ENCODE data around the gene PPARG. TPM values are rescaled to one million over a fixed set of nuclear protein-coding genes. Genes with fewer than 3 reads are reported as not detected.
"Not testable (repeated sequence)": the region's sequence is repeated elsewhere in the genome, so short reads cannot be mapped to it uniquely, and the experiment has no call there.

Gene PPARG
- total RNA-seq, result 10 to 100 TPM; 40.1 to 57.2 TPM
- long read RNA-seq, transcript PPARG-202 (8 exons, 1,870 nt), result major isoform, 5 of 18 reads
- long read RNA-seq, partial matches to known transcripts, result 3 of 18 reads
- long read RNA-seq, other reads (novel, unspliced or antisense), result 3 of 18 reads

DNA sequence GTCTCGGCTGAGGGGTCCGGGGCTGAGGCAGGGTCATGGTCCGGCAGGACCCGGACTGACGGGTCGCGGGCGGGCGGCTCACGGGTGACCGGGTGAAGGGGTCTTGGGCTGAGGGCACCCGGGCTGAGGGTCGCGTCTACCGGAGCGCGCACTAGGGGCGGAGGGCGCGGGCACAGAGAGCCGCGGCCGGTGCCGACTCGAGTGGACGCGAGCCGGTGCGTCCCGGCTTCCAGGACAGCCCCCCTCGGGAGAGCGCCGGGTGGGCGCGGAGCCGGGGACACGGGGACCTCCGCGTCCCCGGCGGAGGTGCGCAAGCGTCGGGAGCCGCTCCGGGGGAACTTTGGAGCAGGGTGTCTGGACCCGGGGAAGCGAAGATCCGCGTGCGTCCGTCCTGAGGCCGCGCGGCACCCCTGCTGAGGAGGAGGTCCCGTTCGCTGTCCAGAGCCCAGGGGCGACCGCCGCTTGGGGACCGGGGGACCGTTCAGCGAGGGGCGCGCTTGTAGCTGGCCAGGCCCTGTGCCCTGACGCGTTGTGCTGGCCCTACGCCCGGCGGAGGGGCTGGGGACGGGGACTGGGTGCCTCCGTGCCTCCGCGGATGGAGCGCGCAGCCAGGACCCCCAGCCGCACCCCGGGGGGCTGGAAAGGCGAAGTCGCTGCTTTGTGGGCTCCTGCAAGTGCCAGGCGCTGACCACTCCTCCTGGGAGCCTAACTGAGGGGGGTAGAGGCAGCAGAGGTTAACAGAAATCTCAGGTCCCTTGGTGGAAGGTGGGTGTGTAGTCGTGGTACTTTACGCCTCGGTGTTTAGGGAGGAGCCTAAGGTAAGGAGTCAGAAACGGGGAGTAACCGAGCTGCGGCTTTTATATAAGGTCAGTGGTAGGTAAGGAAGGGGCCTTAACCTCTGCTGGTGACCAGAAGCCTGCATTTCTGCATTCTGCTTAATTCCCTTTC lies at the start of gene PPARG:
Gene PPARG (plus strand): TSS at position 889 of the 948 bp plus-strand sequence. CDS start 90,642 bp downstream, outside the sequence.
- peak; percentile 64 to 68 for ATAC-seq
- DNase-seq, result peak; percentile 41
- intact Hi-C loops (cut with DNase I), result loop anchor here in 1 of 2 donors (10.0 kb wide), 1 partner anchor 186 kb away; no protein-coding TSS in a partner anchor

DNA sequence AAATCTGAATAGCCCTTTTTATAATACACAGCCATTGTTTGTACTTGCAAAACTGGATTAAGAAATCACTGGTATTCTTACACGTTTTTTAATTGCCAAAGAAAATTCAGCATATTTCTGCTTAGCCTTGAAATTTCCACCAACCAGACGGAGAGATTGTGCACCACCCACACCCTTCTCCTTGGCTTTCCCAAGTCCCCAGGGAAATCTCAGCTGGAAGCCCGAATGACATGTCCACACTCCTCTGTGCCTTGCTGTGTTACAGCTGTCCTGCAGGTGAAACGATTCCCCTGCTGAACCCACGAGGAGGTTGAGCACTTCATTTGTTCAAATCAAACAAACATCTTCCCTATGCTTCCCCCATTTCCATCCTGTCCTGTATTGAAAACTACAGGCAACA lies 49.6 kb upstream of the PPARG start:
- intact Hi-C loops (cut with DNase I), result no loop called here
- DNase-seq, result peak; percentile 42
- peak; percentile 60 to 90 for ATAC-seq

DNA sequence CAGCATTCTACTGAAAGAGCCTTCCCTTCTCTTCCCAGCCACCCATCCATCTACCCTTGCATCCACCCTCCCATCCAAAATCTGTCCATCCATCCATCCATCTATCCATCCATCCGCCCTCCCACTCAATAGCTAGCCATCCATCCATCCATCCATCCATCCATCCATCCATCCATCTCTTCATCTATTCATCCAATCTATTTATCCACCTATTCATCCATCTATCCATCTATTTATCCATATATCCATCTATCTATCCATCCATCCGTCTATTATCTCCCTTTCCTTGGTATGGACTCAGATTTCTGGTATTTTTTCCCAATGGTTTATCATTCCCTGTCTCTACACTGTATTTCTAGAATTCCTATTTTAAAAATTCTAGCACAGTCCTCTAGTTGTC lies 46.1 kb upstream of the PPARG start:
- no peak for DNase-seq
- intact Hi-C loops (cut with DNase I), result no loop called here

DNA sequence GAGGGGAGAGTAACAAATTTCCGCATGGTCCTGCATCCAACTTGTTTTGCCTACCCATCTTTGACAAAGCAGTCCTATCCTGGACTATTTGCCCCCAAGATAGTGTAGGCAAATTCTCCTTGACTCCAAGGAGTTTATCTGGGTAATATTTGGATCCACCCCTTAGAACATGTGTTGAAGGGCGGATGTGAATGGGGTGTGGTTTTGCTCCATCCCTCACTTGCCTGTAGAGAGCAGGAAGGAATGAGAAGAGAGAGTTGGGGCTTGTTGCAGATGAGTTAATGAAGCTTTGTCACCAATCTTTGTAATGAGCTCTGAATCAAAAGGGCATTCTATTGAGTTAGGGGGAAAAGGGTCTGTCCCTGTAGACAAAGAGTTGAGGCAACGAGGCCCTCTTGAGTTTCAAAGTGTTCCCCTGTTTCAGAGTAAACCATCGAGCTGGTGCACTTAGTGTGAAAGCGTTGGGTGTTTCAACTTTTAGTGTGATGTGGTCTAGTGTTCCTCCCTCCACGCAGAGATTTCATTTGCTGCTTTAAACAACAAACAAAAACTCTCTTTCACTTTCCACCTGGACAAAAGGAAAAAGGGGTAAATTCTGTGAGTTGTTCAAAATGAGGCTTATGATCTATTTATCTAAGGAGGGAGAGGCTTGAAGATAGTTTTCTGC lies 42.2 kb upstream of the PPARG start:
- DNase-seq (no peak), ATAC-seq (no peak)
- intact Hi-C loops (cut with DNase I), result no loop called here

More for the DNA sequence above, 46.1 kb upstream of the PPARG start:
- ATAC-seq, result no peak

DNA sequence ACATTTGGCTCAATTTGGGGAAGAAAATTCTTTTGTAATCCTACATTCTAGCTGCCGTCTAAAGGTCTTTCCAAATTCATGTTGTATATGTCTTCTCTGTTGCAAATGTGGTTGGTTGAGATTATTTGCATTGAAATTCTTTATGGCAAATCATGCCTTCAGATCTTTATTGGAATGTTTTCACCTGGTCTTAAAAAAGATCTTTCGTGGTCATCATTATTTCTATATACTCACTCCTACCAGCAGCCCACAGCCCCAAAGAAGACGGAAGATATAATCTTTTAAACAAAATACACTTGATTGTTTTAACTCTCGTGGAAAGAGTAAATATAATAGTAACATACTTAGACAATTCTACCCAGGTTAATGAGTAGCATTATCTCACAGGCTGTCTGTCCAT lies 41.5 kb upstream of the PPARG start:
- ATAC-seq (no peak), DNase-seq (no peak)
- intact Hi-C loops (cut with DNase I), result no loop called here

DNA sequence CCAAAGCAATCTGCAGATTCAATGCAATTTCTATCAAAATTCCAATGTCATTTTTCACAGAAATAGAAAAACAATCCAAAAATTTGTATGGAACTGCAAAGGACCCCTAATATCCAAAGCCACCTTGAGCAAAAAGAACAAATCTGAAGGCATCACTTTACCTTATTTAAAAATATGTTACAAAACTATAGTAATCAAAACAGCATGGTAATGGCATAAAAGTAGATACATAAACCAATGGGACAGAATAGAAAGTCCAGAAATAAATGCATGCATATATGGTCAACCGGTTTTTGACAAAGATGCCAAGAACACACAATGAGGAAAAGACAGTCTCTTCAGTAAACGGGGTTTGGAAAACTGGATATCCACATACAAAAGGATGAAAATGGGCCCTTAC lies 39.4 kb upstream of the PPARG start:
- intact Hi-C loops (cut with DNase I), result no loop called here
- no peak for ATAC-seq
- DNase-seq, result no peak

DNA sequence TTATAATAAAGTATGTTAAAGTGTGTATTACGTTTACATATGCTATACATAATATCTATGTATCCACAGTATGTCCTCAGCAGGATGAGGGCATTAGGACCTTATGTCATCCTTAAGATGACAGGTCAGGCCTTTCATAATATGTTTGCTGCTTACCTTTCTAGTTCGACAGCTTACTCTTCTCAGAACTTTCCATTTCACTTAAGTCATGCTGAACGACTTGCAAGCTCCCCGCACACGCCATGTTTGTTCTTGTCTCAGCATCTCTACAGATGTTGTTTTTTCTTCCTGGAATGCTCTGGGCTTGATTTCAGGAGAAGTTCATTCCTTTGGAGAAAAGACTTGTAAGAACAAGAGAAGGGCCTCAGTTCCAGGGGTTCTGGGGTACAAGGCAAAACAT lies 36.0 kb upstream of the PPARG start:
- intact Hi-C loops (cut with DNase I), result no loop called here
- DNase-seq (no peak), ATAC-seq (no peak)

DNA sequence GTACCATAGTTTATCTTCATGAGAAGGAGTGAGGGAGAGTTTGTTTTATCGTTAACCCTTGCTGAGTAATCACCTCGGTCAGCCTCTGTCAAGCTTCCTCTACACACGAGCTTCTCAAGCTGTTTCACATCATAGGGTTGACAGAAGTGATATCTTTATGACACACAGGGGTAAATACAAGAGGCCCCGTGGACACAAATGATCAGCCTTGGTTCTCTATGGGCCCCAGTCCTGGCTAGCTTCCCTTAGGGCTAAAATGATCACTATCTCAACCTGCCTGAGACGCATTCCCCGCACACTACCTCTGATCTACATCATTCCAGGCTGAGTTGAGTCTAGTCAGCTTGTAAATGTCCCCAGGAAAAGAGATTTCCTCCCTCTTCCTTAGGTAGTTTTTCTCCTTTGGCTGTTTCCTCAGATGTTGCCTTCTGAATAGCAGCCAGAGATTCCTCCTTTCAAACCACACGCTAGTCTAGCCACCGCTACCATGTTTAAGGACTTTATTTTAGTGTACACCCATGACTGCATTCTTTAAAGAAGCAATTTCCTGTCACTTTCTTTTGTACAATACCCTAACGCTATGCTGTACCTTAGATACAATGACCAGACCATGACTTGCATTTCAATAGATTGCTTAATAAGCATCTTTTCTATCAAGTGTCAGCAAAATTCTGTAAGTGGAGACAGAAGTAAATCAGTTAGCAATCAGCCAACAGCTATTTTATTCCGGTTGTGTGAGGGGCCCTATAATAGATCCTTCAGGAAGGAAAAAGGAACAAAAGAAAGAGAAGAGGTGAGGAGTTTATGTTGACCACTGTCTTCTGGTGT lies 35.1 kb upstream of the PPARG start:
- DNase-seq, result no peak
- intact Hi-C loops (cut with DNase I), result no loop called here
- ATAC-seq, result no peak

DNA sequence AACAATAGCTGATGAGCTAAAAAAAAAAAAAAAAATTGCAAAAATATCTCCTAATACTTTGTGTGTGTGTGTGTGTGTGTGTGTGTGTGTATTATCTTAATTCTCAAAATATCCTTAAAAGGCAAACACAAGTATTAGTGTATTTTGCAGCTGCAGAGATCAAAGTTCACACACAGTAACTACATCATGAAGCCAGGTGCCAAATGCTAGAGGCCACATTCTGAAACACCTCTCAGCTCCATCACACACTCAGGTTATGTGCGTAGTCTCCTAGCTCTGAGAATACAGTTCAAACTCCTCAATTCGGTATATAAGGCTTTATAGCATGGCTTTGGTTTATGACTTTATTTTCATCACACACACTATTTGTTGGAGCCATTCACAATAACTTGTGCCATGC lies 33.5 kb upstream of the PPARG start:
- intact Hi-C loops (cut with DNase I), result no loop called here
- no peak for DNase-seq
- ATAC-seq, result no peak

DNA sequence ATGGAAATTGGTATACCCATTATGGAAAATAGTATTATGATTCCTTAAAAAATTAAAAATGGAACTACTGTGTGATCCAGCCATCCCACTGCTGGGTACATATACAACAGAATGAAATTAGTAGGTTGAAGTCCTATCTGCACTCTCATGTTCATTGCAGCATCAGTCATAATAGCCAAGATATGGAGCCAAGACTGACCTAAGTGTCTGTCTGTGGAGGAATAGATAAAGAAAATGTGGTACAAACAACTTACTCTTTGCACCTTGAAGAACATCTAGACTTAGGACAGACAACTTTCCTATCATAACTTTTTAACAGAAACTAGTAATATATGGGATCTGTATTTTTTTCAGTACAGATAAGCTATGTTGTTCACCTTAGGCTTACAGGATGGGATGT lies 30.0 kb upstream of the PPARG start:
- no peak for DNase-seq
- no peak for ATAC-seq
- intact Hi-C loops (cut with DNase I), result no loop called here

DNA sequence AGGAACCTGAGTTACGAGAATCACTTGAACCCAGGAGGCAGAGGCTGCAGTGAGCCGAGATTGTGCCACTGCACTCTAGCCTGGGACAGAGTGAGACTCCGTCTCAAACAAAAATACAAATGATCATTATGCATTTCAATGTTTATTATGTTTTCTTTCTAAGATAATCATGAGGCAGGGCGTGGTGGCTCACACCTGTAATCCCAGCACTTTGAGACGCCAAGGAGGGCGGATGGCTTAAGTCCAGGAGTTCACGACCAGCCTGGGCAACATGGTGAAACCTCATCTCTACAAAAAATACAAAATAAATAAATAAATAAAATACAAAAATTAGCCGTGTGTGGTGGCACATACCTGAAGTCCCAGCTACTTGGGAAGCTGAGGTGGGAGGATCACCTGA lies 26.7 kb upstream of the PPARG start:
- intact Hi-C loops (cut with DNase I), result not testable (repeated sequence)

DNA sequence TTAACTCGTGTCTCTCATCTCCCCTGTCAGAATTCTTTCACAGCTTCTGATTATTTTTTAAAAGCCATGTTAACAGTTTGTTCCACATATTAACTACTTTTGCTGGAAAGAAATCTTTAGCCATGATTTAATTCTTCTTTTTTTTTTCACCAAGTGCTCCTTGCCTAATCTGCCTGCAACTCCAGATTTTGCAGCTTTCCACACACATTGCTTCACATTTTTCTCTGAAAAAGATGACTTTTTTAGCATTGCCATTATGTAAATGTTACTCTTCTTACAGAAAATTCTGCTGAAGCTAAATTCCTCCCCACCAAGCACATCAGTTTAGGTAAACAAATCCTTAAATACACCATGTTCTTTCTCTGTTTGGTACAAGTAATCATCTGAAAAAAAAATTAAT lies 23.4 kb upstream of the PPARG start:
- intact Hi-C loops (cut with DNase I), result no loop called here

More for the DNA sequence above, 26.7 kb upstream of the PPARG start:
- not testable (repeated sequence) for DNase-seq, ATAC-seq

DNA sequence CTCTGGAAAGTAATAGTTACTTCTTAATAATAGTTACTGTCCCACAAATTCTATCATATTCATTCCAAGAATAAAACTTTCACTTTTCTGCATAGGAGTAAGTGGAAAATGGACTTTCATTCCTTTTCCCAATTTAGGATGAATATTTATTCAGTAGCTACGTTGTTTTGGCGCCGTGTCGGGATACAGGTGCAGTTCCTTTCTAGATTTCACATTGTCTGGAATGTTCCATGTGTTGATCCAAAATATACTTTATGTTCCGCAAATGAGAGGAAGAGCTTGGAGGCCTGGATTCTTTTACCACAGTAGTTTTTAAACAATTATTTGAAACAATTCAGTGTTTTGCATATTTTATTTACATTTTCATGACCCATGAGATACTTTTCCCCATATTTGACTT lies 22.8 kb upstream of the PPARG start:
- ATAC-seq, result no peak
- intact Hi-C loops (cut with DNase I), result no loop called here
- peak; percentile 32 for DNase-seq

More for the DNA sequence above, 23.4 kb upstream of the PPARG start:
- DNase-seq, result no peak
- peak in 1 of 2 donors; percentile 38 for ATAC-seq

DNA sequence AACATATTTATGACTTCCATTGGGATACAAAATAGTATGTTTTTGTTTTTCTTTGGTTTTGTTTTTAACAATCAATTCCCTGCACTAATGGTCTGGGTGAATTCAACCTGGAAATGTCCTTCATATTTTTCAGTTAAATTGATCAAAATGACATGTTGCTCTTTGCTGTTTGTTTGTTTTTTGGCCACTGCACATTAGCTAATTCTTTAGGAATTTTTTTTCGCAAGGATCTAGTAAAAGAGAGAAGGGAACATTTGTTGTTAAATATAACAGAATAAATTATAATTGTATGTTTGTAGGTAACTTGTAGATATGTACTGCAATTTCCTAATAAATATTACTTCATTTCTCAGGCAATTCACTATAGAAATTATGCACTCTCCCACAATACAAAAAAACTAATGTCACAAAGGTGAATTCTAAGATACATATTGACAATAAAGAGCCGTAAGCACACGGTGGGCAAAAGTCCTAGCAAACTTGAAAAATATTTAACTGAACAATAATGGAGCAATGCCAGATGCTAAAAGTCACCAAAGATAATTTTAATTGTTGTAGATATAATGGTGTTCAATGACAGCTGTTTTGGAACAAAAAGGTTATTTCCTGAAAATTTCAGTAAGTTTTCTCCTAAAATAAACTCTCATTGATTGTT lies 21.4 kb upstream of the PPARG start:
- no peak for DNase-seq
- ATAC-seq, result no peak
- intact Hi-C loops (cut with DNase I), result no loop called here

DNA sequence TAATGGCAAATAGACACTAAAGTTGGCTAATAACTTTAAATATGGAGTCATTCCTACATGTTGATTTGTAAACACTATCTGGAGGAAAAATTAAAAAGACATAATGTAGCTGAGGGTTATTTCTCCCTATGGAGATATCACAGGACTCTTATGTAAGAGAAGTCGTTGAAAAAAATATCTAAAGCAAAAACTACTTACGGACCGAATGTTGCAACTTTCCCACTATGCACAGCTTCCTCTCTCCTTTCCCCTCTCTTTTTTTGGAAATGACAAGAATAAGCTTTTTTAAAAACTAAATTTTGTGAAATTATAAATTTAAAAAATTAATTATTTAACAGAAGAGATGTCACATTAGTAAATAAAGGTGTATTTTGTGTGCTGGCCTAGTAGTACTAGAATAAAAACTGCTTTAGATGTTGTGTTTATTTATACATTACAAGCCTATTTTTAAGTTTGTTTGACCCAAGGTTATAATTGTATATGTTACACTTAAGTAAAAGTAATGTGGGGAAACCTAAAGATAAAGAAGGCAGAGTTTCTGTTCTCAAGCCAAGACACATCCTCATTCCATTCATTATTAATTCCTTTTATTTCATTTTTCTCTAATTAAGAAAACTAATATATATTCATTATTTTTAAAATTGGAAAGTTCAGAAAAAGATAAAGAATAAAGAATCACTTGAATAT lies 20.7 kb upstream of the PPARG start:
- DNase-seq (no peak), ATAC-seq (peak in 1 of 2 donors; percentile 34)
- intact Hi-C loops (cut with DNase I), result no loop called here

DNA sequence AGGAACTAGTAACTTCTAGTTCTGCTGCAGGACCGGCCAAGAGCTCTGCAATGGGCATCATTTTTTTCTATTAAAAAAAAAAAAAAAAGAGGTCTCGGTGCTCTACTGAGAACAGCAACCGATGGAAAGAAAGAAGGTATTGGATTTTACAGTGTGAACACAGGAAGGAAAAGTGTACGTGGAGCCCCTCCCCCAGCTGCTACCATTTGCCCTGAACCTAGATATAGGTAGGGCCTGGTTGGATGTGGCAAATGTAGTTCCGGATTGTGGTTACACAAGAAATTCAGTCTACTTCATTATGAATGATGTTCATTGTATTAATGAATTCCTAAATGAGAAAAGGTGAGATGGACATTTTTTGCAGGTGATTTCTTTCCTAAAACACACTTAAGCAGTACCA lies 17.9 kb upstream of the PPARG start:
- ATAC-seq, result no peak
- intact Hi-C loops (cut with DNase I), result no loop called here
- no peak for DNase-seq

DNA sequence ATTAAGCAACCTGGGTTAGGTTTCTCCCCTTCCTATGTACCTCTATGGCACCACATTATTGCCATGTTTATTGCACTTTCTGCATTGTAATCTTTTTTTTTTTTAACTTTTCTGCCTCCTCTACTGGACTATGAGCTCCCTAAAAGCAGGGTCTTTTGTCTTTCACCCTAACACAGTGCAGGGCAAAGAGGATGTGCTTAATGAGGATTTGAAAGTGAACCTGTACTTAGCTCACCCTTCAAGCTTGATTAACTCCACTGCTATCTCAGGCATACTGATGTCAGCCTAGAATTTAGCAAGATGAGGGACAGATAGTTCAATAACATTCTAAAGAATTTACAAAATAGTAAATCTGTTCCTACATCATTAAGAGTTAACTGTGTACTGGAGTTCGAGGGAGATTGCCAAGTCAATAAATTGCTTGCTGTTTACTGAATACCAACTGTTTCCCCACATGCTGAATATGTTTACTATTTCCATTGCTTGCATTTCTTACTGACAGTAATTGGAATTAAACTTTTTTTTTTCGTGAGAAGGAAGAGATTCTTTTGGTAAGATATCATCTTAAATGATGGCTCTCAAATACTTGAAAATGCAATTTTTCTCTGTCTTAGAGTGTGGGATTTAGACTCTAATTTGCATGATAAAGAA lies 15.7 kb upstream of the PPARG start:
- no peak for DNase-seq
- no peak for ATAC-seq
- intact Hi-C loops (cut with DNase I), result no loop called here

All from left cardiac atrium (tissue), 4 donors.